Erythroblast (primary cell): ENCODE data around the gene KCNQ2.

Experiments
- GATA1 ChIP-seq: IDR thresholded peaks from 2 replicates; pipeline ENCODE4 v1.6.1; 2011; ENCODE audit warnings: low read depth, mild to moderate bottlenecking, control low read depth, low read length, moderate library complexity
- POLR2A ChIP-seq: IDR thresholded peaks from 2 replicates; pipeline ENCODE4 v1.6.1; 2011; ENCODE audit warnings: mild to moderate bottlenecking, low read length

- TF ChIP-seq POLR2A (no peak), GATA1 (no peak)
Observed at GRCh38 chr20:63471002-63471716, 1.3 kb downstream of the KCNQ2 start.
